Neural crest cell (in vitro differentiated cells): Measurements from ENCODE around the gene PHF21B. TPM values are rescaled to one million over a fixed set of nuclear protein-coding genes. Genes with fewer than 3 reads are reported as not detected.
"Not testable (repeated sequence)": the region's sequence is repeated elsewhere in the genome, so short reads cannot be mapped to it uniquely, and the experiment has no call there.

Source experiments
- DNase-seq: peaks from one replicate; pipeline ENCODE4 v3.0.0; 2021; ENCODE audit warnings: low read depth, mixed read lengths, low spot score
- H3K27ac Mint-ChIP-seq: one replicate; pipeline ENCODE4 v1.8.0; 2021; ENCODE audit warnings: mild to moderate bottlenecking, mixed read lengths; ENCODE audit not compliant: unreplicated experiment
- H3K27me3 Mint-ChIP-seq: 2 replicates; pipeline ENCODE4 v1.8.0; 2021; ENCODE audit warnings: low read depth, mild to moderate bottlenecking, mixed read lengths
- H3K36me3 Mint-ChIP-seq: 2 replicates; pipeline ENCODE4 v1.8.0; 2021; ENCODE audit warnings: low read depth, mild to moderate bottlenecking, mixed read lengths
- H3K4me1 Mint-ChIP-seq: 2 replicates; pipeline ENCODE4 v1.8.0; 2021; ENCODE audit warnings: mixed read lengths
- H3K4me3 Mint-ChIP-seq: one replicate; pipeline ENCODE4 v1.8.0; 2021; ENCODE audit warnings: mild to moderate bottlenecking, mixed read lengths
- H3K9me3 Mint-ChIP-seq: 2 replicates; pipeline ENCODE4 v1.8.0; 2021; ENCODE audit warnings: mixed read lengths
- total RNA-seq: library from RNA; stranded (reverse); gene quantifications from 2 replicates; pipeline ENCODE4 v1.2.1, GENCODE V29; 2021
- TF ChIP-seq, protein P1 (sequence below): fragments of 200-600 bp; sonication (generic); conservative IDR thresholded peaks from 2 replicates; pipeline ENCODE4 v1.5.0; 2021; ENCODE audit warnings: antibody characterized with exemption, mild to moderate bottlenecking

The PHF21B gene
- total RNA-seq, 1 donor from 2014 or later, result 40.4 TPM

DNA sequence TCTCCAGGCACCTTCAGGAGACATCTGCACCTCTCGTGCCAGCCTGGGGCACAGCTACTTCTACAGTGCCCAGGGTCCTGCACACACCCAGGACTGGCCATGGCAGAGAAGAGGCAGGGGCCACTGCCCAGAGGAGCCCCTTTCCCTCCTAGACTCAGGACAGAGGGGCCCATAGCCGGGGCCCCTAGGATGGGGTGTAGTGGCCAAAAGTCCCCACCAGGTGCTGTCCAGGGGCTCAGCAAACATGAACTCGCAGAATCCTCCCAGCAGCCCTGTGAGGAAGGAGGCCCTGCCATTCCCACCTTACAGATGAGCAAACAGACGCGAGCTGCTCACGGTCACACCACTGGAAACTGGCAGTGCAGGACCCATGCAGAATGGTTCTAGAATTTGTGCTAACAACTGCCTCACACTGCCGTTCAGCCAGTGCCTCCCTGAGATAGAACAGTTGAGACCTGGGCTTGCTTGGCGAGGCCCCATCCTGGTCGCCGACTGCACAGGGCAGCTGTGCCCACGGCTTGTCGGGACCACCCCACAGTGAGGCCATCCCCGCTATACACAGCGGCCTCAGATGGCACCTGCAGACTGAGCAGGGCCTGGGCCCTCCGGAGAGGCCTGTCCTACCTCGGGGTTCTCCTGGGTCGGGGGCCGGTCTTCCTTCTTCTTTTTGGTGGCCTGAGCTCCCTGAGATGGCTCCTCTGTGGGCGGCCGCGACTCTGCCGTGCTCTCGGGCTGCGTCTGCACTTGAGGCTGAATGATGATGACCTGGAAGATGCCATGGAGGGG is 96.4 kb downstream of the PHF21B start:
- H3K27ac Mint-ChIP-seq, result peak overlapping the region; percentile 19
- TF ChIP-seq, protein P1, sequence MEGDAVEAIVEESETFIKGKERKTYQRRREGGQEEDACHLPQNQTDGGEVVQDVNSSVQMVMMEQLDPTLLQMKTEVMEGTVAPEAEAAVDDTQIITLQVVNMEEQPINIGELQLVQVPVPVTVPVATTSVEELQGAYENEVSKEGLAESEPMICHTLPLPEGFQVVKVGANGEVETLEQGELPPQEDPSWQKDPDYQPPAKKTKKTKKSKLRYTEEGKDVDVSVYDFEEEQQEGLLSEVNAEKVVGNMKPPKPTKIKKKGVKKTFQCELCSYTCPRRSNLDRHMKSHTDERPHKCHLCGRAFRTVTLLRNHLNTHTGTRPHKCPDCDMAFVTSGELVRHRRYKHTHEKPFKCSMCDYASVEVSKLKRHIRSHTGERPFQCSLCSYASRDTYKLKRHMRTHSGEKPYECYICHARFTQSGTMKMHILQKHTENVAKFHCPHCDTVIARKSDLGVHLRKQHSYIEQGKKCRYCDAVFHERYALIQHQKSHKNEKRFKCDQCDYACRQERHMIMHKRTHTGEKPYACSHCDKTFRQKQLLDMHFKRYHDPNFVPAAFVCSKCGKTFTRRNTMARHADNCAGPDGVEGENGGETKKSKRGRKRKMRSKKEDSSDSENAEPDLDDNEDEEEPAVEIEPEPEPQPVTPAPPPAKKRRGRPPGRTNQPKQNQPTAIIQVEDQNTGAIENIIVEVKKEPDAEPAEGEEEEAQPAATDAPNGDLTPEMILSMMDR, result no peak
- H3K36me3 Mint-ChIP-seq, result peaks cover 46% of the 10 kb centered on the region
- H3K9me3 Mint-ChIP-seq, result peaks cover 7% of the 10 kb centered on the region
- no peak for DNase-seq
- no peaks in the 10 kb centered on the region for H3K4me1 Mint-ChIP-seq
- no peak overlapping the region for H3K4me3 Mint-ChIP-seq
- no peaks in the 10 kb centered on the region for H3K27me3 Mint-ChIP-seq

GRCh38 chr22:44909241-44909640 is 100.6 kb downstream of the PHF21B start:
- TF ChIP-seq, protein P1, result no peak
- no peaks in the 10 kb centered on the region for H3K4me1 Mint-ChIP-seq
- peaks cover 58% of the 10 kb centered on the region for H3K36me3 Mint-ChIP-seq

DNA sequence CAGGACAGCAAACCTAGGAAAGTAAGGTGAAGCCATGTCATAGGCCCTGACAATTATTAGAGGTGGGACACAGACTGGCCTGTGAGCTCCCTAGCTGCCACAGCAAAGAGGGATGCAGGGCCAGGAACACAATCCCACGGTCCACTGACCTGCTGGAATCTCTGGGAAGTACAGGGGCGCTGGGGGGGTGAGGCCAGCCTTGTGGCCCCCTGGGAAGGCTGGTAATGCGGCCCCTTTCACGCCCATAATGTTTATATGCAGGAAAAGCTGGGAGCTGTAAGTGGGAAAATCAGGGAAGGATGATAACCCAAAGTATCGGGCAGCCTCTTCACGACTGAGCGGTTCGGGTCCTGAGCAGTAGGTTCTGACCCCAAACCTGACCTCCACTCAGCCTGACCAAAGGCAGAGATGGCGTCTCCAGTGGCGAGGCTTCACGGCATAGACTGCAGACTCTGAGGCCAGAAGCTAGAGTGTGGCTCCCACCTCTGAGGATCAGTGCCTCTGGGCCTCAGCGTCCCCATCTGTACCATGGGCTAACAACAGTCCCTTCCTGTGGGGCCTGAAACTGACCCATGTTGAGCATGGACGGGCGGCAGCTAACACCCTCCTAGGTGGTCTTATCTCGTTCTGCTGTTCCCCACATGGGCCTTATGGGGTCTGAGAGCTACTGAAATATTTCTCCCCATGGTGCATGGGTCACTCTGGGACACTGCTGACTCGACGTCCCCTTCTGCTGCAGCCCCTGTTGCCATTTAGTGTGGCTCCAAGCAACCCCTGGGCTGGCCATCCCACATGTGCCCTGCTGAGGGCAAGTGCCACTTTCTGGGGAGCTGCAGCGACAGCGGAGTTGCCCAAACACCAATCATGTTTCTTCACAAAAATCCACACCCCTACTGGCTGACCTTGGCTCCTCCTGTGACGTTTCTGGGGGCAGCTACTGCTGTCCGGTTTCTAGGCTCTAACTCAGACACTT is 101.8 kb downstream of the PHF21B start:
- Mint-ChIP-seq H3K27me3 (no peaks in the 10 kb centered on the region), H3K36me3 (peaks cover 70% of the 10 kb centered on the region), H3K4me3 (no peak overlapping the region), H3K4me1 (no peaks in the 10 kb centered on the region), H3K27ac (peak overlapping the region; percentile 57), H3K9me3 (peaks cover 7% of the 10 kb centered on the region)
- TF ChIP-seq, protein P1, result no peak
- no peak for DNase-seq

More at GRCh38 chr22:44909241-44909640, 100.6 kb downstream of the PHF21B start:
- Mint-ChIP-seq H3K4me3 (no peak overlapping the region), H3K27ac (no peak overlapping the region), H3K9me3 (peaks cover 7% of the 10 kb centered on the region), H3K27me3 (no peaks in the 10 kb centered on the region)
- no peak for DNase-seq

- peaks cover 8% of the 10 kb centered on the region for H3K9me3 Mint-ChIP-seq
- peaks cover 68% of the 10 kb centered on the region for H3K36me3 Mint-ChIP-seq
- H3K4me3 Mint-ChIP-seq, result no peak overlapping the region
- no peaks in the 10 kb centered on the region for H3K27me3 Mint-ChIP-seq
- TF ChIP-seq, protein P1, result no peak
- no peak for DNase-seq
- peak overlapping the region; percentile 57 for H3K27ac Mint-ChIP-seq
- no peaks in the 10 kb centered on the region for H3K4me1 Mint-ChIP-seq
Observed at GRCh38 chr22:44906999-44907644, 102.7 kb downstream of the PHF21B start.

DNA sequence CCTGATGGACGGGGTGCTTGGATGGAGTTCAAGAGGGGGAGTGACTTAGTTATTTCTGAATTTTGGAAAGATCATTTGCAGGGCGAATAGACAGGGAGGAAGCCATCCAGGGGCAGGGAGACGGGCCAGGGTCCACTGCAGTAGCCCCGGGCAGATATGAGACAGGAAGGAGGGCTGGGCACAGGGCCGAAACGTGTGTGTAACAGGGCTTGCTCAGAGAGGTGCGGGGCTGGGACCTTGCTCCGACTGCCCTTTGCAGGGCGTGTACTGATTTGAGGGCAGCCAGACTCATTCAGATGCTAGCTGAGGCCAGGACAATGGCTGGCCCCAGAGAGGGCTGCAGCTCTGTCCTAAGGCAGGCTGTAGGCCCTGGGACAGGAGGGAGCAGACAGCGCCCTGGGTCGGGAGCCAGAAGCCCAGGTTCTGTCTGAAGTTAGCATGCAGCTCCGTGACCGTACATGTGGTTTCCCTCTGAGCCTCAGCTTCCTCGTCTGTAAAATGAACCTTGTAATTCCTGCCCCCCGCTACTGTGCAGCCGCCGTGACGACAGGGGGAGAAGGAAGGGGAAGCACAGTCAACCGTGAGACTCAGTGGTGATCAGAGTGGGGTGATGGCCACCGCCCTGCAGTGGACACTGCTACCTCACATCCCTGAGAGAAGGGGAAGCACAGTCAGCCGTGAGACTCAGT is 103.4 kb downstream of the PHF21B start:
- H3K4me3 Mint-ChIP-seq, result no peak overlapping the region

GRCh38 chr22:44904492-44905152 is 105.2 kb downstream of the PHF21B start:
- H3K27ac Mint-ChIP-seq, H3K4me1 Mint-ChIP-seq, H3K4me3 Mint-ChIP-seq, DNase-seq, H3K27me3 Mint-ChIP-seq, H3K9me3 Mint-ChIP-seq: not testable (repeated sequence)
- H3K36me3 Mint-ChIP-seq, result peaks cover 64% of the 10 kb centered on the region

More for the DNA sequence above, 103.4 kb downstream of the PHF21B start:
- no peak for DNase-seq
- Mint-ChIP-seq H3K27me3 (no peaks in the 10 kb centered on the region), H3K9me3 (peaks cover 6% of the 10 kb centered on the region), H3K27ac (peak overlapping the region; percentile 77), H3K36me3 (peaks cover 68% of the 10 kb centered on the region), H3K4me1 (no peaks in the 10 kb centered on the region)
- TF ChIP-seq, protein P1, result no peak

GRCh38 chr22:44903164-44903563 is 106.6 kb downstream of the PHF21B start:
- H3K9me3 Mint-ChIP-seq, result not testable (repeated sequence)
- H3K36me3 Mint-ChIP-seq, result peaks cover 63% of the 10 kb centered on the region

More at GRCh38 chr22:44903164-44903563, 106.6 kb downstream of the PHF21B start:
- H3K4me1 Mint-ChIP-seq, H3K27me3 Mint-ChIP-seq, H3K4me3 Mint-ChIP-seq, DNase-seq, H3K27ac Mint-ChIP-seq: not testable (repeated sequence)
